Esophagus muscularis mucosa (tissue), 4 donors: ENCODE data around the gene NPPB.

Experiments
- EP300 ChIP-seq: sonication (generic); formaldehyde crosslinking; IDR thresholded peaks from one replicate; pipeline ENCODE4 v1.6.1; 2017; ENCODE audit warnings: antibody characterized with exemption
- POLR2A ChIP-seq: fragments of 450-650 bp; IDR thresholded peaks from one replicate; pipeline ENCODE4 v1.6.1; 2017; ENCODE audit warnings: antibody characterized with exemption, moderate library complexity, mild to moderate bottlenecking, low read depth
- TF ChIP-seq, protein P1 (sequence below), 3 experiments: fragments of 200-600 bp in 2 of 3; fragments of 450-650 bp in 1 of 3; sonication (generic) in 2 of 3; IDR thresholded peaks; one replicate each; pipeline ENCODE4 v1.5.1; 2017 to 2019; ENCODE audit warnings: antibody characterized with exemption in 3 of 3, mild to moderate bottlenecking in 2 of 3, moderate library complexity in 1 of 3

GRCh38 chr1:11906870-11907269 is 48.1 kb upstream of the NPPB start:
- TF ChIP-seq EP300 (no peak), POLR2A (no peak)
- TF ChIP-seq, protein P1, sequence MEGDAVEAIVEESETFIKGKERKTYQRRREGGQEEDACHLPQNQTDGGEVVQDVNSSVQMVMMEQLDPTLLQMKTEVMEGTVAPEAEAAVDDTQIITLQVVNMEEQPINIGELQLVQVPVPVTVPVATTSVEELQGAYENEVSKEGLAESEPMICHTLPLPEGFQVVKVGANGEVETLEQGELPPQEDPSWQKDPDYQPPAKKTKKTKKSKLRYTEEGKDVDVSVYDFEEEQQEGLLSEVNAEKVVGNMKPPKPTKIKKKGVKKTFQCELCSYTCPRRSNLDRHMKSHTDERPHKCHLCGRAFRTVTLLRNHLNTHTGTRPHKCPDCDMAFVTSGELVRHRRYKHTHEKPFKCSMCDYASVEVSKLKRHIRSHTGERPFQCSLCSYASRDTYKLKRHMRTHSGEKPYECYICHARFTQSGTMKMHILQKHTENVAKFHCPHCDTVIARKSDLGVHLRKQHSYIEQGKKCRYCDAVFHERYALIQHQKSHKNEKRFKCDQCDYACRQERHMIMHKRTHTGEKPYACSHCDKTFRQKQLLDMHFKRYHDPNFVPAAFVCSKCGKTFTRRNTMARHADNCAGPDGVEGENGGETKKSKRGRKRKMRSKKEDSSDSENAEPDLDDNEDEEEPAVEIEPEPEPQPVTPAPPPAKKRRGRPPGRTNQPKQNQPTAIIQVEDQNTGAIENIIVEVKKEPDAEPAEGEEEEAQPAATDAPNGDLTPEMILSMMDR (IDR thresholded peaks at IDR 0.05): no peak
